GM06990 (cell line): Measurements from ENCODE around the gene KLHDC7A.

Experiments
- DNase-seq: peaks from one replicate; pipeline ENCODE4 v3.0.0-alpha.2; 2011; ENCODE audit not compliant: insufficient read length; ENCODE audit errors: extremely low read depth
- H3K27me3 ChIP-seq: replicated peaks from 2 replicates; pipeline ENCODE4 v1.6.0; 2011; ENCODE audit warnings: low read length; ENCODE audit not compliant: control insufficient read depth, insufficient read depth
- H3K36me3 ChIP-seq: 2 replicates; pipeline ENCODE4 v1.5.1; 2011; ENCODE audit warnings: low read length; ENCODE audit not compliant: control insufficient read depth, insufficient read depth
- H3K4me3 ChIP-seq: replicated peaks from 2 replicates; pipeline ENCODE4 v1.5.1; 2011; ENCODE audit warnings: low read depth, mild to moderate bottlenecking, control low read depth, low read length
- CTCF ChIP-seq: IDR thresholded peaks from 2 replicates; pipeline ENCODE4 v1.5.1; 2011; ENCODE audit warnings: low read length, control low read depth, mild to moderate bottlenecking, inconsistent platforms; ENCODE audit not compliant: insufficient read depth, poor library complexity, severe bottlenecking

KLHDC7A gene

GRCh38 chr1:18444563-18444962 is 36.2 kb upstream of the KLHDC7A start:
- no peak for DNase-seq

GRCh38 chr1:18446751-18447150 is 34.0 kb upstream of the KLHDC7A start:
- Histone ChIP-seq H3K4me3 (no peak overlapping the region), H3K27me3 (peaks cover 1% of the 10 kb centered on the region), H3K36me3 (no peaks in the 10 kb centered on the region)
- no peak for TF ChIP-seq CTCF
- no peak for DNase-seq

More at GRCh38 chr1:18444563-18444962, 36.2 kb upstream of the KLHDC7A start:
- no peaks in the 10 kb centered on the region for H3K36me3 ChIP-seq
- H3K27me3 ChIP-seq: peaks cover 1% of the 10 kb centered on the region
- TF ChIP-seq CTCF: no peak
- no peak overlapping the region for H3K4me3 ChIP-seq

GRCh38 chr1:18447509-18448220 is 33.1 kb upstream of the KLHDC7A start:
- no peak for TF ChIP-seq CTCF
- peaks cover 1% of the 10 kb centered on the region for H3K27me3 ChIP-seq
- DNase-seq: no peak
- no peak overlapping the region for H3K4me3 ChIP-seq
- no peaks in the 10 kb centered on the region for H3K36me3 ChIP-seq

GRCh38 chr1:18448889-18449288 is 31.8 kb upstream of the KLHDC7A start:
- no peak for TF ChIP-seq CTCF

GRCh38 chr1:18452550-18452949 is 28.2 kb upstream of the KLHDC7A start:
- Histone ChIP-seq H3K4me3 (no peak overlapping the region), H3K27me3 (no peaks in the 10 kb centered on the region), H3K36me3 (no peaks in the 10 kb centered on the region)
- TF ChIP-seq CTCF: no peak
- DNase-seq: no peak

More at GRCh38 chr1:18448889-18449288, 31.8 kb upstream of the KLHDC7A start:
- Histone ChIP-seq H3K4me3 (no peak overlapping the region), H3K27me3 (peaks cover 1% of the 10 kb centered on the region), H3K36me3 (no peaks in the 10 kb centered on the region)
- DNase-seq: no peak
